M059J (cell line): ENCODE results near the gene PXDN. TPM values are rescaled to one million over a fixed set of nuclear protein-coding genes. Genes with fewer than 3 reads are reported as not detected.
A peak's percentile ranks its signal among the peaks of the same experiment; 100 is the strongest.
"Not testable (repeated sequence)": the region's sequence is repeated elsewhere in the genome, so short reads cannot be mapped to it uniquely, and the experiment has no call there.

Experiments
- DNase-seq: peaks from one replicate; pipeline ENCODE4 v3.0.0-alpha.2; 2012; ENCODE audit warnings: low read depth
- total RNA-seq: library from RNA; depleted of rRNA; stranded (reverse); fragments of >200 nt; shearing (Covaris generic); gene quantifications from 2 replicates; pipeline ENCODE4 v1.2.3, GENCODE V29; 2014; rRNA removed

PXDN gene, protein sequence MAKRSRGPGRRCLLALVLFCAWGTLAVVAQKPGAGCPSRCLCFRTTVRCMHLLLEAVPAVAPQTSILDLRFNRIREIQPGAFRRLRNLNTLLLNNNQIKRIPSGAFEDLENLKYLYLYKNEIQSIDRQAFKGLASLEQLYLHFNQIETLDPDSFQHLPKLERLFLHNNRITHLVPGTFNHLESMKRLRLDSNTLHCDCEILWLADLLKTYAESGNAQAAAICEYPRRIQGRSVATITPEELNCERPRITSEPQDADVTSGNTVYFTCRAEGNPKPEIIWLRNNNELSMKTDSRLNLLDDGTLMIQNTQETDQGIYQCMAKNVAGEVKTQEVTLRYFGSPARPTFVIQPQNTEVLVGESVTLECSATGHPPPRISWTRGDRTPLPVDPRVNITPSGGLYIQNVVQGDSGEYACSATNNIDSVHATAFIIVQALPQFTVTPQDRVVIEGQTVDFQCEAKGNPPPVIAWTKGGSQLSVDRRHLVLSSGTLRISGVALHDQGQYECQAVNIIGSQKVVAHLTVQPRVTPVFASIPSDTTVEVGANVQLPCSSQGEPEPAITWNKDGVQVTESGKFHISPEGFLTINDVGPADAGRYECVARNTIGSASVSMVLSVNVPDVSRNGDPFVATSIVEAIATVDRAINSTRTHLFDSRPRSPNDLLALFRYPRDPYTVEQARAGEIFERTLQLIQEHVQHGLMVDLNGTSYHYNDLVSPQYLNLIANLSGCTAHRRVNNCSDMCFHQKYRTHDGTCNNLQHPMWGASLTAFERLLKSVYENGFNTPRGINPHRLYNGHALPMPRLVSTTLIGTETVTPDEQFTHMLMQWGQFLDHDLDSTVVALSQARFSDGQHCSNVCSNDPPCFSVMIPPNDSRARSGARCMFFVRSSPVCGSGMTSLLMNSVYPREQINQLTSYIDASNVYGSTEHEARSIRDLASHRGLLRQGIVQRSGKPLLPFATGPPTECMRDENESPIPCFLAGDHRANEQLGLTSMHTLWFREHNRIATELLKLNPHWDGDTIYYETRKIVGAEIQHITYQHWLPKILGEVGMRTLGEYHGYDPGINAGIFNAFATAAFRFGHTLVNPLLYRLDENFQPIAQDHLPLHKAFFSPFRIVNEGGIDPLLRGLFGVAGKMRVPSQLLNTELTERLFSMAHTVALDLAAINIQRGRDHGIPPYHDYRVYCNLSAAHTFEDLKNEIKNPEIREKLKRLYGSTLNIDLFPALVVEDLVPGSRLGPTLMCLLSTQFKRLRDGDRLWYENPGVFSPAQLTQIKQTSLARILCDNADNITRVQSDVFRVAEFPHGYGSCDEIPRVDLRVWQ (N-terminal part only)
- total RNA-seq: 94.5 and 115 TPM in 2 replicates

DNA sequence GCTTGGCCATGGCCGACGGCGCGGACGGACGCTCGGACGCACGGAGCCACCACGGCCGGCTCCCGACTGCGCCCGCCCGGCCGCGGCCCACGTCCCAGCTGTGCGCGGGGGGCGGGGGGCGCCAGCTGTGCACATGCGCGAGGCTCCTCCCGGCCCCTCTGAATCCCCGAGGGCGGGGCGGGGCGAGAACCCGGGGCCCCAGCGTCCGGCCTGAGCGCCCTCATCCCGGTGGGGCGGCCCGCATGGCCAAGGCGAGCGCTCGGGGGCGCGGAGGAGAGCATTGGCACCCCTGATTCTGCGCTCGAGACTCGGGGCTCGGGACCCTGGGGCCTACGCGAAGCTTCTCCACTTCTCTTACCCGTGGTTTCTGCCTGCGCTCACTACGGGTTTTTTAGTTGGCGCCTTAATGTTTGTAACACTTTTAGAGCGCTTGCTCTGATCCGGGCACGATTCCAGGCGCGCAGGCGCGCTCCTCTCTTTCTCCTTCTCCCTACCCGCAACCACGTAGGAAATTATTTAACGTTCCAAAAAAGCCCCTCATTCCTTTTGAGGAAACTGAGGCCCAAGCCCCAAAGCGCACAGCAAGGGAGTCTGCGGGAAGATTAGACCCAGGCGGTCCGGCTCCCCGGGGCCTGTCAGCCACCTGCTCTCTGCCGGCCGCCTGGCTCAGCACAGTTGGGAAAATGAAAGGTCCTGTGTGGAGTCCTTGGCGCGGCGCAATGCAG is at the start of gene PXDN:
PXDN (minus strand) TSS at position 70 of the 725 bp plus-strand sequence; CDS start at position 10, 60 bp downstream.
- peak; percentile 36 for DNase-seq

- DNase-seq: no peak
Observed at GRCh38 chr2:1793868-1794445, 49.6 kb upstream of the PXDN start.

- no peak for DNase-seq
Observed at GRCh38 chr2:1793001-1793867, 48.9 kb upstream of the PXDN start.

DNA sequence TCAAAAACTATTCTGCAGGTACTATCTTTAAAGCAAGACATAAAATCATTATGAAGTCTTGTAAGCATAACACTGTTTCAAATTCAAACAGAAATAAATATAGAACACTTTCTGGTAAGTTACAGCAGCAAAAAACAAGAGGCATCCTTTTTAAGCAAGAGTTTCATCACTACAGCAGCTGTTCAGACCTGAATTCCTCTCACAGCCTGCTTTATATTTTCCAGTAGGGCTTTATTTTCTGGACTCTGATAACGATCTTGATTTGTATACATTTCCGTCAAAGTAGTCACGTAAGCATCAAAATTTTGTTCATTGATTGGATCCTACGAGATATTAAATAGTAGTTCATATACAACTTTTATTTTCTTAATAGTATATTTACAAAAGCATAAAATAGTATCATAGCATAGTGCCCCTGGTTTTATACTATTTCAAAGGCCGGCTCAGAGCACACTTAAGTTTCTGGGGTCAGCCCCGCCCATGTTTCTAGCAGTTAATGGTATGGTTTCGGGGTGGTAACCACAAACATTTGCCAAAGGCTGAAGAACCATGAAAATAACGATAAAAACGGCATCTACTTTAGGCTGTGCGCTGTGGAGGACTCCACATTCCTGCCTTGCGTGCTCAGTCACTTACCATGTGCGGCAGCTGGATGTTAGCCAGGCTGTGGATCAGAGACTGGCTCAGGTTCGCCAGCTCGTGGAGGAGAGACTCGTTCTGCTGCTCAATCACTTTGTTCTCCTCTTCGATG is 47.5 kb upstream of the PXDN start:
- peak; percentile 91 for DNase-seq

DNA sequence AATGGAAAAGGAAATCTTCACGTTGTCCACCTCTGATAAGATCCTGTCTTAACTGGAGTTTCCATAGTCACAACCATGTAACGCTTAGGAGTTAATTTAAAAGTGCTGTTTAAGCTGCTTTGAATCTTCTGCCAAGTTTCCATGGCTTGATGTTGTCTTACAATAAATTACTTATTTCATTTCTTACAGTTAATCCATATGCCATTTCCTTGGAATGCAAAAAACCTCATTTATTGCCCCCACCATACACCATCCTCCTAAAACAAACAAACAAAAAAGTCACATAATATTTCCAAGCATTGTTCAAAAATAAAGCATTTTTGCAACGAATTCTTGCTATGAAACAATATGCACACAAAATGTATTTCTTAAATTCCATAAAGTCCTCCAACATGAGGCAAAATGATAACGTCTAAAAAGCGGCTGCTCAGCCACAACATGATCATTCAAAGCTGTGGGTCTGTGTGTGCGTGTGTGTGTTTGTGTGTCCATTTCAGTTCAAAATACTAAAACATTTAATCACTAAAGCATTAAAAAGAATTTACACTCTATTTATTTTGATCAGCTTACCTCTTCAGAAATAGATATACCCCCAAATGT is 46.8 kb upstream of the PXDN start:
- no peak for DNase-seq

GRCh38 chr2:1790473-1790872 is 46.2 kb upstream of the PXDN start:
- DNase-seq: no peak

GRCh38 chr2:1789610-1790009 is 45.3 kb upstream of the PXDN start:
- DNase-seq: no peak

GRCh38 chr2:1788478-1788959 is 44.2 kb upstream of the PXDN start:
- no peak for DNase-seq

- DNase-seq: peak; percentile 39
Observed at GRCh38 chr2:1787755-1788477, 43.6 kb upstream of the PXDN start.

DNA sequence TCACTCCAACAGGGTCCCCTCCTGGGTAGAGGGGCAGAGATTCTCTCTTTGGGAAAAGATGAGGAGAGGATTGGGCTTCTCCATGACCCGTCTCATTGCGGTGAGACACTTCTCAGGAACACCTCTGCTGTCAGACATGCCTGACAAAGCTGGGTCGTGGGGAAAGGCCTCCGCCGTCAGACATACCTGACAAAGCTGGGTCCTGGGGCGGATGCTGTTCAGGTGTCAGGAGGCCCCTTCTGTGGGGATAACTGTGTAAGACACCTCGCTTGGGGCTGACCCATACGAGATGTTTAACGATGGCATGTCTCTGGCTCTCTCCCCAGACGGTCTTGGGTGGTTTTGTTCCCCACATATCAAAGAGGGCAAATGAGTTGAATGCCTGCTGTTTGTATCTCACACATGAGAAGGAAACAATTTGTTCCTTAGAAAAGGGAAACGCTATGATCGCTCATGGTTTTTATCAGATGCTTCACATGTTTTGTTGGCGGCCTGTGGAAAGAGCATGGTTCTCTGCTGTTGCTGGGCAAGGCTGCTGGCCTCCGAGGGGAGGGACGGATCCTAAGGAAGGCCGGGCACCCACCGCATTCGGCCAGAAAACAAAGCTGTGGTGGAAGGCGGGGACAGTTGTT is 40.8 kb upstream of the PXDN start:
- DNase-seq: no peak

- no peak for DNase-seq
Observed at GRCh38 chr2:1784087-1784486, 39.8 kb upstream of the PXDN start.

DNA sequence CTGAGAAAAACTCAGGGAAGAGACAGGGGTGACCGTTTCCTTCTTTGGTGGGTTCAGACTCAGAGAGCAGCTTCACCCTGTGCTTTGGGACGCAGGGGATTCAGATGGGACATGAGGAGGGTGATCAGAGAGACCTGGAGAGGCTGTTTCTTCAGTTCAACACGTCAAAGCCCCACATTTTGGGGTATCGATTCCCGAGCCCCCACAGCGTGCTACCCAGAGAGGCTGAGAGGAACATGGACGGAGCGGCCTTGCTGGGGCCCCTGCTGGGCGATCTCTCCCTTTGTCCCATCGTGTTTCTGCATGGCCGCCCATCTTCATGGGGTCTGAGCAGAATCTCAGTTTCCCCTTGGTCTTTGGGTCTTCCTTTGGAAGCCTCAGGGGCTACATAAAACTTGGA is 38.2 kb upstream of the PXDN start:
- no peak for DNase-seq

- DNase-seq: peak; percentile 76
Observed at GRCh38 chr2:1781291-1782080, 37.2 kb upstream of the PXDN start.

DNA sequence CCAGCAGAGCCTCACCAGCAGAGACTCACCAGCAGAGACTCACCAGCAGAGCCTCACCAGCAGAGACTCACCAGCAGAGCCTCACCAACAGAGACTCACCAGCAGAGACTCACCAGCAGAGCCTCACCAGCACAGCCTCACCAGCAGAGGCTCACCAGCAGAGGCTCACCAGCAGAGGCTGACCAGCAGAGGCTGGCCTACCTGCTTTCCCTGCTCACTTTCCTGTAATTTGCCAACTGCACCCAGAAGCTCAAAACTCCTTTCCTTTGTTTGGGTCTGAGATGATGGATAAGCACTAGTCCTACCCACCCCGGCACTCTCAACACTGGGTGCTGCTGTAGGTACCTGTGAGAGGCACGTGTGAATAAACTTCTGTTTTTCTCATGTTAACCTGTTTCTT is 36.4 kb upstream of the PXDN start:
- DNase-seq: no peak

GRCh38 chr2:1780054-1780453 is 35.7 kb upstream of the PXDN start:
- not testable (repeated sequence) for DNase-seq

DNA sequence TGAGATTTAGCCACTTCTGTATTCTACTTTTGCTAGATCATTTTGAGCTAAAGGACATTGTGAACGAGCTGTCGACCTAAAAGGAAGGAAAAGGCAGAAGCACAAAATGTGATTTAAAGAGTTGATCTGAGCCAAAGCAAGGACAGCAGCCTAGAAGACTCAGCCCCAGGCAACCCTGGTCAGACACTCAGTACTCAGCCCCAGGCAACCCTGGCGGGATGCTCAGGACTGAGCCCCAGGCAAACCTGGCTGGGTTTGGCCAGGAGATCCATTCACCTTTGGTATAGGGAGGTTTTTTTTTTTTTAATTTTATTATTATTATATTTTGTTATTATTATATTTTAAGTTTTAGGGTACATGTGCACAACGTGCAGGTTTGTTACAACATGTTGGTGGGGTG is 34.3 kb upstream of the PXDN start:
- DNase-seq: no peak
